Measurements from ENCODE around the gene CD3G. TPM values are rescaled to one million over a fixed set of nuclear protein-coding genes. Genes with fewer than 3 reads are reported as not detected.

CD3G gene
- not detected in 2 replicates for total RNA-seq

GRCh38 chr11:118343981-118344515, at the start of gene CD3G:
Gene CD3G, plus strand, starts transcription at chr11:118344344. Its CDS starts 80 bp downstream, at chr11:118344424.

GRCh38 chr11:118304568-118305248, 39.4 kb upstream of the CD3G start, which contains the start of gene CD3E:
Gene CD3E, plus strand, starts transcription at chr11:118304730. Its CDS starts 223 bp downstream, at chr11:118304953.

GRCh38 chr11:118342503-118343161, 1.5 kb upstream of the CD3G start, which contains the start of gene CD3D:
Gene CD3D, minus strand, starts transcription at chr11:118342705. Its CDS starts 98 bp downstream, at chr11:118342607.

GRCh38 chr11:118359295-118359958, 15.3 kb downstream of the CD3G start, which contains the start of gene UBE4A:
Gene UBE4A, plus strand, starts transcription at chr11:118359600. Its CDS starts 5,481 bp downstream, at chr11:118365081.

GRCh38 chr11:118401151-118401879, 57.2 kb downstream of the CD3G start, which contains the start of gene ATP5MG:
Gene ATP5MG, plus strand, starts transcription at chr11:118401606. Its CDS starts 60 bp downstream, at chr11:118401666.

Small RNA genes within 50 kb of the gene (small RNA-seq; reads per million reads assigned to genes)
- not detected for gene AP001582.1

Other genes with a start within 250 kb of the CD3G start
- gene SCN4B, start 191.5 kb upstream of the CD3G start, total RNA-seq, result 0.32 and 0.52 TPM in 2 replicates
- gene SCN2B, start 167.7 kb upstream of the CD3G start, total RNA-seq, result 3.4 and 4.1 TPM in 2 replicates
- not detected in 2 replicates for gene JAML, start 119.3 kb upstream of the CD3G start, total RNA-seq
- gene MPZL3, start 92.0 kb upstream of the CD3G start, total RNA-seq, result 3.0 and 6.9 TPM in 2 replicates
- gene MPZL2, start 80.0 kb upstream of the CD3G start, total RNA-seq, result 1.3 and 2.9 TPM in 2 replicates
- gene CD3E, start 39.6 kb upstream of the CD3G start, total RNA-seq, result not detected in 2 replicates
- not detected in 2 replicates for gene CD3D, start 1.6 kb upstream of the CD3G start, total RNA-seq
- 74.6 and 75.8 TPM in 2 replicates for gene UBE4A, start 15.3 kb downstream of the CD3G start, total RNA-seq
- gene ATP5MG, start 57.3 kb downstream of the CD3G start, total RNA-seq, result 40.5 and 45.1 TPM in 2 replicates
- gene KMT2A, start 92.1 kb downstream of the CD3G start, total RNA-seq, result 47.3 and 50.3 TPM in 2 replicates
- 0.43 TPM in 1 of 2 replicates, not detected in the other for gene TTC36, start 183.1 kb downstream of the CD3G start, total RNA-seq
- 12.6 and 15.0 TPM in 2 replicates for gene TMEM25, start 186.8 kb downstream of the CD3G start, total RNA-seq
- gene IFT46, start 221.6 kb downstream of the CD3G start, total RNA-seq, result 28.6 and 49.7 TPM in 2 replicates
- 207 and 224 TPM in 2 replicates for gene ARCN1, start 228.1 kb downstream of the CD3G start, total RNA-seq

All from articular chondrocyte of knee joint (primary cell).